HCT116 (cell line): ENCODE data around the gene BCHE. TPM values are rescaled to one million over a fixed set of nuclear protein-coding genes. Genes with fewer than 3 reads are reported as not detected.

Experiments used
- ATAC-seq: fragments of 200-7000 bp; cut with Tn5 transposase; 2 replicates; pipeline ENCODE4 v1.9.1; 2020; ENCODE audit warnings: mild to moderate bottlenecking, moderate library complexity
- BruUV-seq: library from RNA; stranded (reverse); fragments of 400-500 nt; replicated peaks from 2 replicates; lab custom pipeline; 2021; lab: Mats Ljungman, UMichigan
- CTCF ChIA-PET: fragments of 300-600 bp; sonication (Branson Sonifier 250); formaldehyde crosslinking; loops from one replicate; lab custom pipeline; 2021; ENCODE audit warnings: antibody characterized with exemption; lab: Charles Lee
- POLR2A ChIA-PET: fragments of 300-600, 350-600 bp; sonication (Branson Sonifier 250); formaldehyde crosslinking; loops from one replicate; lab custom pipeline; 2021; ENCODE audit warnings: antibody characterized with exemption; lab: Charles Lee
- RAD21 ChIA-PET, 2 experiments: fragments of 300-600 bp; sonication (Branson Sonifier 250); formaldehyde crosslinking; loops; one replicate each; lab custom pipeline; 2023; ENCODE audit warnings: low total read pairs in 2 of 2; ENCODE audit not compliant: uncharacterized antibody in 2 of 2, unreplicated experiment in 2 of 2, low non-redundant PET in 1 of 2; lab: Charles Lee
- DNase-seq: peaks from one replicate; pipeline ENCODE4 v3.0.0-alpha.2; 2010; ENCODE audit warnings: low read depth, low spot score
- H2AFZ ChIP-seq: fragments of 200-600 bp; shearing (Covaris generic), sonication (generic); 2 replicates; pipeline ENCODE4 v1.6.1; 2017; ENCODE audit warnings: low read depth, mixed run types, mixed read lengths, antibody characterized with exemption, low read length; ENCODE audit not compliant: poor library complexity, severe bottlenecking
- H3K27ac ChIP-seq: 2 replicates; pipeline ENCODE4 v1.5.1; 2012; ENCODE audit warnings: low read depth, low read length
- H3K27me3 ChIP-seq: fragments of 200-600 bp; sonication (generic); 2 replicates; pipeline ENCODE4 v1.6.1; 2016; ENCODE audit warnings: mixed run types, low read length, mixed read lengths; ENCODE audit not compliant: insufficient read depth
- H3K36me3 ChIP-seq, 2 experiments: fragments of 200-500 bp in 1 of 2; fragments of 200-600 bp in 1 of 2; sonication (Bioruptor generic) in 1 of 2; sonication (generic) in 1 of 2; 2 replicates each; pipeline versions ENCODE4 v1.5.1 to v1.6.1; 2014 to 2016; ENCODE audit warnings: low read length in 2 of 2, inconsistent platforms in 1 of 2, mixed read lengths in 1 of 2, mixed run types in 1 of 2; ENCODE audit not compliant: insufficient read depth in 2 of 2, control insufficient read depth in 1 of 2
- H3K4me1 ChIP-seq, 2 experiments: fragments of 200-600 bp in 1 of 2; sonication (generic) in 1 of 2; 2 replicates each; pipeline versions ENCODE4 v1.5.1 to v1.6.1; 2012 to 2017; ENCODE audit warnings: low read length in 2 of 2, inconsistent platforms in 1 of 2, mild to moderate bottlenecking in 1 of 2, mixed read lengths in 1 of 2, mixed run types in 1 of 2, moderate library complexity in 1 of 2; ENCODE audit not compliant: insufficient read depth in 2 of 2, control insufficient read depth in 1 of 2
- H3K4me2 ChIP-seq: fragments of 200-600 bp; sonication (generic); 2 replicates; pipeline ENCODE4 v1.6.1; 2017; ENCODE audit warnings: mixed run types, low read length, mixed read lengths
- H3K4me3 ChIP-seq, 2 experiments: fragments of 200-600 bp in 1 of 2; sonication (generic) in 1 of 2; replicated peaks in 1 of 2; 2 replicates each; pipeline ENCODE4 v1.5.1; 2011 to 2016; ENCODE audit warnings: low read length in 2 of 2, control low read depth in 1 of 2, low read depth in 1 of 2, mild to moderate bottlenecking in 1 of 2, mixed read lengths in 1 of 2, mixed run types in 1 of 2
- H3K79me2 ChIP-seq: fragments of 200-600 bp; sonication (generic); 2 replicates; pipeline ENCODE4 v1.6.1; 2017; ENCODE audit warnings: mild to moderate bottlenecking, mixed run types, low read length, moderate library complexity, mixed read lengths; ENCODE audit not compliant: insufficient read depth
- H3K9ac ChIP-seq: fragments of 200-600 bp; sonication (generic); 2 replicates; pipeline ENCODE4 v1.6.1; 2016; ENCODE audit warnings: low read length, mixed read lengths
- H3K9me2 ChIP-seq: fragments of 200-600 bp; sonication (generic), shearing (Covaris generic); 2 replicates; pipeline ENCODE4 v1.6.1; 2017; ENCODE audit warnings: mixed run types, mild to moderate bottlenecking, moderate library complexity; ENCODE audit not compliant: insufficient read depth
- H3K9me3 ChIP-seq, 2 experiments: fragments of 200-500 bp in 1 of 2; fragments of 200-600 bp in 1 of 2; sonication (Bioruptor generic) in 1 of 2; sonication (generic) in 1 of 2; 2 replicates each; pipeline ENCODE4 v1.6.1; 2014 to 2017; ENCODE audit warnings: low read length in 2 of 2, mixed read lengths in 2 of 2, inconsistent platforms in 1 of 2, low read depth in 1 of 2, mild to moderate bottlenecking in 1 of 2, mixed run types in 1 of 2, moderate library complexity in 1 of 2; ENCODE audit not compliant: control insufficient read depth in 1 of 2, insufficient read depth in 1 of 2
- H4K20me1 ChIP-seq: fragments of 200-600 bp; sonication (generic), shearing (Covaris generic); 2 replicates; pipeline ENCODE4 v1.6.1; 2017; ENCODE audit warnings: mixed run types, mild to moderate bottlenecking, moderate library complexity; ENCODE audit not compliant: insufficient read depth
- ATF3 ChIP-seq: IDR thresholded peaks from 2 replicates; pipeline ENCODE4 v1.6.1; 2012
- CTCF ChIP-seq, 3 experiments: fragments of 200-600 bp in 1 of 3; sonication (generic) in 1 of 3; IDR thresholded peaks in 2 of 3; conservative IDR thresholded peaks in 1 of 3; 2 replicates each; pipeline ENCODE4 v1.5.1; 2012 to 2017; ENCODE audit warnings: low read depth in 2 of 3, low read length in 2 of 3, antibody characterized with exemption in 1 of 3, borderline replicate concordance in 1 of 3, control low read depth in 1 of 3, mild to moderate bottlenecking in 1 of 3, mixed read lengths in 1 of 3, mixed run types in 1 of 3, moderate library complexity in 1 of 3; ENCODE audit not compliant: insufficient read depth in 1 of 3
- EGR1 ChIP-seq: IDR thresholded peaks from 2 replicates; pipeline ENCODE4 v1.6.1; 2012; ENCODE audit warnings: low read depth
- FOSL1 ChIP-seq: IDR thresholded peaks from 2 replicates; pipeline ENCODE4 v1.6.1; 2012; ENCODE audit warnings: low read depth
- POLR2A ChIP-seq: IDR thresholded peaks from 2 replicates; pipeline ENCODE4 v1.7.0; 2011; ENCODE audit warnings: borderline replicate concordance; ENCODE audit not compliant: insufficient read depth, insufficient read length; ENCODE audit errors: extremely low read depth
- RAD21 ChIP-seq: IDR thresholded peaks from 2 replicates; pipeline ENCODE4 v1.6.1; 2012; ENCODE audit warnings: low read depth, mild to moderate bottlenecking
- SRF ChIP-seq: IDR thresholded peaks from 2 replicates; pipeline ENCODE4 v1.6.1; 2012; ENCODE audit warnings: low read depth
- YY1 ChIP-seq: IDR thresholded peaks from 2 replicates; pipeline ENCODE4 v1.6.1; 2011; ENCODE audit warnings: low read length, low read depth, moderate library complexity, mild to moderate bottlenecking; ENCODE audit not compliant: insufficient replicate concordance; ENCODE audit errors: extremely low read depth
- ZBTB33 ChIP-seq: IDR thresholded peaks from 2 replicates; pipeline ENCODE4 v1.6.1; 2011; ENCODE audit warnings: mild to moderate bottlenecking, low read length, moderate library complexity; ENCODE audit not compliant: insufficient replicate concordance; ENCODE audit errors: extremely low read depth
- ZNF274 ChIP-seq: fragments of 200-500 bp; sonication (Bioruptor generic); IDR thresholded peaks from 2 replicates; pipeline ENCODE4 v1.6.1; 2014; ENCODE audit warnings: mild to moderate bottlenecking, low read depth, low read length, inconsistent platforms
- intact Hi-C: fragments of 100-400 bp; cut with micrococcal nuclease; formaldehyde crosslinking; loops from 2 replicates; pipeline ENCODE4 v1.10.0; 2022
- total RNA-seq: library from RNA; stranded (reverse); gene quantifications from one replicate; pipeline ENCODE4 v1.2.1, GENCODE V29; 2021; ENCODE audit not compliant: unreplicated experiment

Gene BCHE
- total RNA-seq, 1 experiment from 2014 or later = not detected

GRCh38 chr3:165855581-165855980, 18.4 kb upstream of the BCHE start:
- BruUV-seq = no TSS peak
- Histone ChIP-seq H3K79me2 (no peaks in the 10 kb centered on the region), H4K20me1 (no peaks in the 10 kb centered on the region), H3K27me3 (no peaks in the 10 kb centered on the region), H3K4me1 (no peaks in the 10 kb centered on the region), H2AFZ (no peak overlapping the region), H3K36me3 (no peaks in the 10 kb centered on the region), H3K27ac (no peak overlapping the region), H3K4me3 (no peak overlapping the region)
- no peak for TF ChIP-seq EGR1
- TF ChIP-seq ATF3 = no peak
- TF ChIP-seq POLR2A = no peak
- no peak for TF ChIP-seq ZNF274
- TF ChIP-seq SRF = no peak
- TF ChIP-seq, all 23 proteins: peak for 0
- ChIA-PET CTCF (interaction anchor here (2.9 kb wide), 1 partner anchor 516 kb away, joined by 9 read pairs; no protein-coding TSS in a partner anchor), POLR2A (no interaction called here), RAD21 (no interaction called here)
- no peak overlapping the region for H3K4me2 ChIP-seq
- DNase-seq (no peak), ATAC-seq (no peak)
- H3K9ac ChIP-seq = no peak overlapping the region
- intact Hi-C loops = loop anchor here (5.0 to 10.0 kb wide), 4 partner anchors 297 to 1499 kb away; no protein-coding TSS in a partner anchor
- no peaks in the 10 kb centered on the region for H3K9me3 ChIP-seq
- H3K9me2 ChIP-seq = no peaks in the 10 kb centered on the region

GRCh38 chr3:165854696-165855095, 17.5 kb upstream of the BCHE start:
- CTCF ChIA-PET = interaction anchor here (0.8 to 2.9 kb wide), 3 partner anchors 20 to 600 kb away, joined by 3 to 9 read pairs (median 4); no protein-coding TSS in a partner anchor
- no peak overlapping the region for H3K27ac ChIP-seq
- no peaks in the 10 kb centered on the region for H4K20me1 ChIP-seq
- peak overlapping the region; percentile 36 for H2AFZ ChIP-seq
- TF ChIP-seq YY1 (no peak), ZBTB33 (no peak), FOSL1 (no peak), RAD21 (peak; percentile 55), CTCF (IDR thresholded peaks at IDR 0.05 in 2 of 3, conservative IDR thresholded peaks at IDR 0.05 in 1 of 3; ENCODE audit: borderline replicate concordance in 1 of 3, insufficient read depth in 1 of 3, low read depth in 2 of 3, low read length in 2 of 3) (peak; percentile 29 to 73 (median 33); a peak in 5 of 6 replicates), SRF (peak; percentile 62)
- no peaks in the 10 kb centered on the region for H3K4me1 ChIP-seq
- no peak overlapping the region for H3K9ac ChIP-seq
- RAD21 ChIA-PET = no interaction called here
- no TSS peak for BruUV-seq
- H3K27me3 ChIP-seq = no peaks in the 10 kb centered on the region
- no peak overlapping the region for H3K4me3 ChIP-seq
- DNase-seq (no peak), ATAC-seq (no peak)
- H3K79me2 ChIP-seq = no peaks in the 10 kb centered on the region
- intact Hi-C loops = loop anchor here (5.0 to 10.0 kb wide), 4 partner anchors 298 to 1500 kb away; no protein-coding TSS in a partner anchor
- no peaks in the 10 kb centered on the region for H3K36me3 ChIP-seq
- H3K9me3 ChIP-seq = no peaks in the 10 kb centered on the region
- H3K9me2 ChIP-seq = no peaks in the 10 kb centered on the region
- H3K4me2 ChIP-seq = no peak overlapping the region
- POLR2A ChIA-PET = no interaction called here
